ENCODE measurements around the gene SPEG. TPM values are rescaled to one million over a fixed set of nuclear protein-coding genes. Genes with fewer than 3 reads are reported as not detected.

Gene SPEG
- total RNA-seq, 1 donor from 2014 or later: 80.5 TPM

DNA sequence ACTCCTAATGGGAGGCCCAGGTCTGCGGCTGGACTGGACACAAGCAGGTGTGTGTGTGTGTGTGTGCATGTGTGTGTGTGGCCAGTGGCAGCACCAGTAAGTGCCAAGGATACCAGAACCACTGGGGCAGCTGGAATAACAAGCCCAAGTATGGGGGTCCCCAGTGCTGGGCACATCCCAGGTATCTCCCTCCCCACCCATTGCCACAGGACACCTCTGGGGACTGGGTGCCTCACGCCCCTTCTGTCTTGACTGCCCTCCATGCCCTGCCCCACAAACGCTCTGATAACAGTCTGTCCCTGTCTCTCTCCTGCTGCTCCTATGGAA is 9.0 kb downstream of the SPEG start:
- no peak for DNase-seq (ENCODE audit: low spot score)

DNA sequence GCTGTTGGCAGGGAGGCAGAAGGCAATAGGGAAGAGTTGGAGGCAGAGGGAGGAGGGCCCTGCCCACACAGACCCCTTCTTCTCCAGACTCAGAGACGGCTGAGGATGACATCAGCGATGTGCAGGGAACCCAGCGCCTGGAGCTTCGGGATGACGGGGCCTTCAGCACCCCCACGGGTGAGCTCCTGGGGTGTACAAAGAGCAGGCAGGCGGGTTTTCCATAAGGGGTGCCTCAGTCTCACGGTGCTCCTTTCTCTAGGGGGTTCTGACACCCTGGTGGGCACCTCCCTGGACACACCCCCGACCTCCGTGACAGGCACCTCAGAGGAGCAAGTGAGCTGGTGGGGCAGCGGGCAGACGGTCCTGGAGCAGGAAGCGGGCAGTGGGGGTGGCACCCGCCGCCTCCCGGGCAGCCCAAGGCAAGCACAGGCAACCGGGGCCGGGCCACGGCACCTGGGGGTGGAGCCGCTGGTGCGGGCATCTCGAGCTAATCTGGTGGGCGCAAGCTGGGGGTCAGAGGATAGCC is 10.0 kb downstream of the SPEG start:
- DNase-seq (ENCODE audit: low spot score): no peak

DNA sequence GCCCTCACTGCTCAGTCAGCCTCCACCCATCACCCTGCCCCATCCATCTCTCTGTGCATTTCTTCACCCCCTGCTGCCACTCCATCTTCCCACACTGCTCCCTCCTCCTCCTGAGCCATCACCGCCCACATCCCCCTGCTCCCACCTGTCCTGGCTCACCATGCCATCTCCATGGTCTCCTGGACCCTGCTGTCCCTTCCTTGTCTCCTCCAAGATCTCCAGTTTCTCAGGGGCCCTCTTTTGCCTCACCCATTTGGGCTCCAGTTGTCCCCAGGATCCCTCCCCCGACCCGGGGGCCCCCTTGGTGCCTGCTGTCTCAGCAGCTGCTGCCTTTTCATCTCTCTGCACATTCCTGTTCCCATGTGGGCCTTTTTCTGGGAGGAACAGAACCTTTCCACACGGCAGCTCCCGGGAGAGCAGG is 10.6 kb downstream of the SPEG start:
- no peak for DNase-seq (ENCODE audit: low spot score)

DNA sequence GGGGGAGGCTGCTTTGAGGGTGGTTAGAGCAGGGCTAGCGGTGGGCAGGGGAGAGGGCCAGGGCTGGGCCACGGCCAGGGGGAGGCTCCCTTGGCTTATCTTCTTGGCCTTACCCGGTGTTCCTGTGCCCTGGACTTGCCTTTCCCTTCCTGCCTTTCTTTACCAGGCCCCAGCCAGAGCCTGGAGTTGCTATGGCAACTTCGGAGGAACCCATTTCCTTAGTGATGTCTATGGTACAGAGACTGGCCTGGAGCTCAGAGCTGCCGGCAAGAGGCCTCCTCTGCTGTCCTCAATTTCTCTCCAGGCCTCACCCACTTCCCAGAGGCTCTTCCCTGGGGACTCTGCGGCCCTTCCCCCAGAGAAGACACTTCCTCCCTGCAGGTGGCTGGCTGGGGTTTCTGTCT is 11.5 kb downstream of the SPEG start:
- DNase-seq (ENCODE audit: low spot score): no peak

DNA sequence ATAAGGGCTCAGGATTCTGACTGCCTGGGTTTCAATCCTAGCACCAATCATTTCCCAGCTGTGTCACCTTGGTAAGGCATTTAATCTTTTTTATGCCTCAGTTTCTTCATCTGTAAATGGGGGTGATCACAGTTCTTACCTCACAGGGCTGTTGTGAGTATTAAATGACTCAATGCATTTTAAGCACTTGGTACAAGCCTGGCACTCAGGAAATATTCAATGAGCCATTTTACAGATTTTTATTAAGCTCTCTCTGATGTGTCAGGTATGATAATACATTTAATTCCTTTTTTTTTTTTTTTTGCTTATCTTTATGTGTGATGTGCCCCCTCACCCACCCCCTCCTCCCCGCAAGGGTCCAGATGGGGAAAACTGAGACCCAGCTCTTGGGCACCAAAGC is 12.0 kb downstream of the SPEG start:
- no peak for DNase-seq (ENCODE audit: low spot score)

DNA sequence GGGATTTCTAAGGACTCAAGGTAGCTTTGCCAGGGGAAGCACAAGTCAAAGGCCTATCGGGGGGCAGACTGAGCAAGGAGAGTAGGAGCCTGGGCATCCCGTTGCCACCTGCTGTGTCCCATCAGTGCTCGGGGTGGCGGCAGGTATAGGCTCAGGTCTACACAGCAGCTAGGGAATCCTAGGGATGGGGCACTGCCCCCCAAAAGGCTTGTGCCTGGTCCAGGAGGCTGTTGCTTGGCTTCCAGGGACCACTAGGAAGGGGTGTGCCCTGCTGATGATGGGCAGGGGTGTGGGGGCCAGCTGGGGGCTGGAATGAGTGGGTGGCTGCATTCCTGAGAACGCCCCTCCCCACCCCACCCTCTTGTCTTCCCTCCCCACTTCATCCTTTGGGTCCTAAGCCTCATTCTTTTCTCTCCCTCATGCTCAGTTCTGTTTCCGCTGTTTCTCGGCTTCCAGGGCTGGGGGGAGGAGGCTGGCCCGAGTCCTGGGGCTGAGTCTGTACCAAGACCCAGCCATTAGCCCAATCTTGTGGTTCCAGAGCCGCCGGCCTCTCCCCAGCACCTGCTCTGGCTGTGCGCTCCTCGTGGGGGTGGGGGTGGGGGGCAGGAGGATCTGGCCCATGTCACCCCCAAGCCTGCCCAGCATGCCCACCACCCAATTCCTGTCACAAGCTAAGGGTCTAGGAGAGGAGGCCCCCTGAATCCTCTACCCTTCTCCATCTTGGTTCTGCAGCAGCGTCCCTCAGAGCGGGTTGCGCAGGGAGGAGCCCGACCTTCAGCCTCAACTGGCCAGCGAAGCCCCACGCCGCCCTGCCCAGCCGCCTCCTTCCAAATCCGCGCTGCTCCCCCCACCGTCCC is 12.8 kb downstream of the SPEG start:
- no peak for DNase-seq (ENCODE audit: low spot score)

DNA sequence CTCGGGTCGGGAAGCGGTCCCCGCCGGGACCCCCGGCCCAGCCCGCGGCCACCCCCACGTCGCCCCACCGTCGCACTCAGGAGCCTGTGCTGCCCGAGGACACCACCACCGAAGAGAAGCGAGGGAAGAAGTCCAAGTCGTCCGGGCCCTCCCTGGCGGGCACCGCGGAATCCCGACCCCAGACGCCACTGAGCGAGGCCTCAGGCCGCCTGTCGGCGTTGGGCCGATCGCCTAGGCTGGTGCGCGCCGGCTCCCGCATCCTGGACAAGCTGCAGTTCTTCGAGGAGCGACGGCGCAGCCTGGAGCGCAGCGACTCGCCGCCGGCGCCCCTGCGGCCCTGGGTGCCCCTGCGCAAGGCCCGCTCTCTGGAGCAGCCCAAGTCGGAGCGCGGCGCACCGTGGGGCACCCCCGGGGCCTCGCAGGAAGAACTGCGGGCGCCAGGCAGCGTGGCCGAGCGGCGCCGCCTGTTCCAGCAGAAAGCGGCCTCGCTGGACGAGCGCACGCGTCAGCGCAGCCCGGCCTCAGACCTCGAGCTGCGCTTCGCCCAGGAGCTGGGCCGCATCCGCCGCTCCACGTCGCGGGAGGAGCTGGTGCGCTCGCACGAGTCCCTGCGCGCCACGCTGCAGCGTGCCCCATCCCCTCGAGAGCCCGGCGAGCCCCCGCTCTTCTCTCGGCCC is 13.6 kb downstream of the SPEG start:
- DNase-seq (ENCODE audit: low spot score): no peak

DNA sequence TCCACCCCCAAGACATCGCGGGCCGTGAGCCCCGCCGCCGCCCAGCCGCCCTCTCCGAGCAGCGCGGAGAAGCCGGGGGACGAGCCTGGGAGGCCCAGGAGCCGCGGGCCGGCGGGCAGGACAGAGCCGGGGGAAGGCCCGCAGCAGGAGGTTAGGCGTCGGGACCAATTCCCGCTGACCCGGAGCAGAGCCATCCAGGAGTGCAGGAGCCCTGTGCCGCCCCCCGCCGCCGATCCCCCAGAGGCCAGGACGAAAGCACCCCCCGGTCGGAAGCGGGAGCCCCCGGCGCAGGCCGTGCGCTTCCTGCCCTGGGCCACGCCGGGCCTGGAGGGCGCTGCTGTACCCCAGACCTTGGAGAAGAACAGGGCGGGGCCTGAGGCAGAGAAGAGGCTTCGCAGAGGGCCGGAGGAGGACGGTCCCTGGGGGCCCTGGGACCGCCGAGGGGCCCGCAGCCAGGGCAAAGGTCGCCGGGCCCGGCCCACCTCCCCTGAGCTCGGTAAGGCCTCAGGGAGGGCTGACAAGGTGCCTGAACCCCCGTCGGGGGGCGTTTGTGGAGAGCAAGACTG is 14.2 kb downstream of the SPEG start:
- no peak for DNase-seq (ENCODE audit: low spot score)

DNA sequence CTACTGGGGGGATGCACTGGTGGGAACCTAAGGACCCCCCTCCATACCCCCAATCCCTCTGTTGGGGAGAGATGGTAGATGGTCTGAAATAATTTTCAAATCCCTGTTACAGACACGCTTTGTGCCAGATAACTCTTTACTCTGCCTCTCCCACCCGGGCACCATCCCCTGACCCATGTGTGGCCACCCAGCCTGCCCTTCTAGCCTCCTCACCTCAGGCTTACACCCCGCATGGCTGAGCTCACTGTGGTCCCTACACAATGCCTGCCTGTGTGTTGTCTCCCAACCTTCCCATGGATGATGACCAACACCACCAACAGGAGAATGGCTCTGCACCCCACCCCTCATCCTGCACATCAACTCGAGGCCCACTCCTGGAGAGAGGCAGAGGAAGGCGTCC is 15.0 kb downstream of the SPEG start:
- DNase-seq (ENCODE audit: low spot score): no peak

DNA sequence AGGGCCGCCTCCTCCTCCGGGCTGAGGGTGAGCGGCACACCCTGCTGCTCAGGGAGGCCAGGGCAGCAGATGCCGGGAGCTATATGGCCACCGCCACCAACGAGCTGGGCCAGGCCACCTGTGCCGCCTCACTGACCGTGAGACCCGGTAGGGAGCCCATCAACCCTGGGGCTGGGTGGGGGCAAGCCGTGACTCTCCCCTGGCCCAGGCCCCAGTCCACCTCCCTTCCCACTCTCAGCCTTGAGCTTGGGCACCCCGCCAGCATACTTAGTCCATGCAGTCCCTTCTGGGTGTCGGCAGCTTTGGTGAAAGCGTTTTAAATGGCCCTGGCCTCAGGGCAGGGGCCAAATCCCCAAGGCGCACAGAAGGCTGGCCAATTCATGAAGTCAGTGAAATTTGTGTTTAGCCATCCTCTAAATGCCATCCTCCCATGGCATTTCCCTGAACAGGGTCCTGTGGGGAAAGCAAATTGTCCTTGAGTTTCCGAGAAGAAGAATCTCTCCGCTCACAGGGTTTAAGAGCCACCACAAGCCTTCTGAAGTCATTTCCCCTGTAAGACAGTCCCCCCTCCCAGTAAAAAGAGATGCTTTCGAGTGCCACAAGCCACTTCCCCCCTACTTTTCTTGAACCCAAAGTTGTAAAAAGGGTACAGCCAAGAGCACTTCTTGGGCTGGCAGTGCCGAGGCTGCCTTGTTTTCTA is 17.2 kb downstream of the SPEG start:
- no peak for DNase-seq (ENCODE audit: low spot score)

DNA sequence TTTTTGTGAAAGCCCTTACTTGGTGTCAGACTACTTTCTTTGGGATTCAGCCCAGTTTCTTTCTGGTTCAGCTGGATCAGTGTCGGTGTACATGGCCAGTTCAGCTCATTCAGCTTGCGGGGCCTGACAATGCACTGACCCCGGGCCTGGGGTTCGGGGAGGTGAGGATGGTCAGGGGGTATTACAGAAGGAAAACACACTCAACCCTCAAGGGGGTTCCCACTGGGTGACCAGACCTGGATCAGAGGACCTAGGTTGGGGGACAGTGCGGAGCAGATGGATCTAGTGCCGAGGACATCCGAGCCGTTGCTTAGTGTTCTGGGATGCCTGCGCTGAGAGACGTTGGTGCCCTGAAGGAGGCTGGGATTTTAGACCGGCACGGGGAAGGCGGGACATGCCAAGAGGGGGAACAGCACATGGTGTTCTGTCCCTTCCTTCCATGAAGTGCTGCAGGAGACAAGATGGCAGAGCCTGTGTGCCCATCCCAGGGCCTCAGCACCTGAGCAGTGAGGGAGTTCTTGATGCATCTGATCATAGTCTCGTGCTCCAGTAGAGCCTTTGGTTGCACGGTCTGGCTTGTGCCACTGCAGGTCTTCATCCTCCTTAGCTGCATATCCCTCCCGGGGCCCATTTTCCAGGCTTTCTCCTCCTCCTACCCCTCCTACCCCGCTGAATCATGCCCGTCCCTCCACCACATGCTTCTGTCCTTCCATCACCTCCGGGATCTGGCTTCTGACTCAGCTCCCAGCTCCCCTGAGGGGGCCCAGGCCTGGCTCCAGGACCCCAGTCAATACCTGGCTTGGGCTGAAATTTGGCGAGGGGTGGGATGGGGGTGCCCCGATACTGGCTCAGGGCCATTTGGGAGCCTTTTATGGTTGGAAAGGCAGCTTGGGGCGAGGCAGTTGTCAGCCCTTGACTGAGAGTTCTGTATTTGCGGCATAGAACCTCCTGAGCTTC is 18.0 kb downstream of the SPEG start:
- DNase-seq (ENCODE audit: low spot score): no peak

DNA sequence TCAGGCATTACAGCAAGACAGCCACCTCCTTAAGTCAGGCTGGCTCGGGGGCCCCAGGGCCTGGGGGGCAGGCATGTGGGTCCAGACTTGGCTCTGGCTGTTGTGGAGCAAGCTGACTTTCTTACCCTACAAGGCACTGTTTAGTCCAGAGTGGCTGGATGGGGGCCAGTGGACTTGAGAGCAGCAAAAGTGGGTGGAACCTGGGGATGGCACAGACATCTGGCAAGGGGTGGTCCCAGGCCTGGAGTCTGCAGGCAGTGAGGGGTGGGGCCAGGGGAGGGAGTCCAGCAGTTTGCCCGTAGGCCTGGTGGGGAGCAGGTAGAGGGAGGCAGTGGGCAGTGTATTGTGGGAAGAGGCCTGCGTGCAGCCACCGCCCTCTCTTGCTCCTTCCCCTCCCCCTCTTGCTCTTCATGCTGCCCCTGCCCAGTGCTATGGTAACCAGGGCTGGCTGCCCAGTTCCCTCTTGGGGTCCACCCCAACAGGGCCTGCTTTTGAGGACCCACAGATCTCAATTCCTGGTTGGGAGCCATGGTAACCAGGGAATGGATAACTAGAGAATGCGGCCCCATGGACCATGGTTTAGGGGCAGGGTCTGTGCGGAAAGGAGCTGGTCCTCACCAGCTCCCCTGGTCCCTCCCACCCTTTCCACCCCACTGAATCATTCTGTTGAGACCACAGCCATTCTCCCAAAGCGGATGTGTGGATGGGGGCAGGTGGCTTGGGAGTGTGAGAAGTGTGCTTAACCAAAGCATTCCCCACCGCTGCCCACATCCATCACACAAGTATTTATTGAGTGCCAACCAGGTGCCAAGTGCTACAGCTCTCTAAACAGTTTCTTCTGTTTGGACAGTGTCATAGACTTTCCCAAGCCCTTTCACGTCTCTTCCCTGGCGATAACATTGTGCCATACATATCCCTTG is 19.3 kb downstream of the SPEG start:
- peak; percentile 81 for DNase-seq (ENCODE audit: low spot score)

DNA sequence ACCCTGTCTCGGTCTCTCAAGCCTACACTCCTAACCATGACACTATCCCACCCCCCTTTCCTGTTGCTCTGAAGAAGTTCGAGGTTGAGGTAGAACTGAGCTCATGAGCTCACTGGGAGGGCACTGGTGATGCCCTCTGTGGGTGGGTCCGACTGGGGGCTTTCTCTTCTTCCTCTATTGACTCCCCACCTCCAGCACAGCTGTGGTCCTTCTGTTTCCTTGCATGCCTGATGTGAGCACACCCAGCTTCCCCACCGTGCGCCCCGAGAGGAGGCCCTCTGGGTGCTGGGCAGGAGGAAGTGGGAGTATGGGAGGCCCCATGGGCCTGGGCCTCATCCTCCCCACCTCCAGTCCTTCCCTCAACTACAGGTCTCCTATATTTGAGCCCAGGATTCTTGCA is 20.9 kb downstream of the SPEG start:
- no peak for DNase-seq (ENCODE audit: low spot score)

DNA sequence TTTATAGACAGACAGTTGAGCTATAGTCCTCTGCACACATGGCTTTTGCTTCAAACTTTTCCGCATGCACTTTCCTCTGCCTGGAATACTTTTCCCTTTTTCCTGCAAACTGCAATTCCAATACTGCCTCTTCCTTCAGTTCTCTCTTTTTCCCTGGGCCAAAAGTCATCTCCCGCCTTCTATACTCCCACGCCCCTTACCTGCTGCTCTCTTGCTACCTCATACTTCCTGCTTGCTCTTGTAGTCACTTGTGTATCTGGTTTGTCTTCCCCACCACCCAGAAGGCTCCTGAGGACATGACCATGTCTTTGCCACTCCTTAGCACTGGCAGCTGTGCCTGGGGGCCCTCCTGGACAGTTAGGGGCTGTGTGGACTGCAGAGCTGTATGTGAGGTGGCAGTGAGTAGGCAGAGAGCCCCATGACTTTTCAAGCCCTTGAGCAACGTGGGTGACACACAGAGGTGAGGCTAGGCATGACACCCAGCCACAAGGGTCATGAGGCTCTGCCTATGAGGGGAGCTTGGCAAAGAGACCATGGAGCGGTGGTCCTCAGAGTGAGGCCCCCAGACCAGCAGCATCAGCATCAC is 23.2 kb downstream of the SPEG start:
- DNase-seq (ENCODE audit: low spot score): no peak

DNA sequence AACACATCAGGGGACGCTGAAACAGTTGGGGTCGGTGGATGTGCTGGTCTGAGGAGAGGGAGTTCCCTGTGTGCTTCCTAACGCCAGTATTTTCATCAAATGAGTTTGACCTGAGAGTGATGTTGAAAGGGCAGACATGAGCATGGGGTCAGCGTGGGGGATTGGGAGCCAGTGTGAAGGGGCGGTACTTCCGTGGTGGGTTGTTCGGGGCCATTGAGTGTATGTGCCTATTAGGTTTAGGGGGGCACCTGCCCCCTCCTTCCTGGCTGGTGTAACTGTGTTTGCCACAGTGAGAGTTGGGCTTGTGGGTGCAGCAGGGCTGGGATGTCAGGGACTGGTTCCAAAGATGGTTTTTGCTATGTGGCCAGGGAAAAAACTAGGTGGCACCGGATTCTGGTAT is 24.4 kb downstream of the SPEG start:
- DNase-seq (ENCODE audit: low spot score): no peak

DNA sequence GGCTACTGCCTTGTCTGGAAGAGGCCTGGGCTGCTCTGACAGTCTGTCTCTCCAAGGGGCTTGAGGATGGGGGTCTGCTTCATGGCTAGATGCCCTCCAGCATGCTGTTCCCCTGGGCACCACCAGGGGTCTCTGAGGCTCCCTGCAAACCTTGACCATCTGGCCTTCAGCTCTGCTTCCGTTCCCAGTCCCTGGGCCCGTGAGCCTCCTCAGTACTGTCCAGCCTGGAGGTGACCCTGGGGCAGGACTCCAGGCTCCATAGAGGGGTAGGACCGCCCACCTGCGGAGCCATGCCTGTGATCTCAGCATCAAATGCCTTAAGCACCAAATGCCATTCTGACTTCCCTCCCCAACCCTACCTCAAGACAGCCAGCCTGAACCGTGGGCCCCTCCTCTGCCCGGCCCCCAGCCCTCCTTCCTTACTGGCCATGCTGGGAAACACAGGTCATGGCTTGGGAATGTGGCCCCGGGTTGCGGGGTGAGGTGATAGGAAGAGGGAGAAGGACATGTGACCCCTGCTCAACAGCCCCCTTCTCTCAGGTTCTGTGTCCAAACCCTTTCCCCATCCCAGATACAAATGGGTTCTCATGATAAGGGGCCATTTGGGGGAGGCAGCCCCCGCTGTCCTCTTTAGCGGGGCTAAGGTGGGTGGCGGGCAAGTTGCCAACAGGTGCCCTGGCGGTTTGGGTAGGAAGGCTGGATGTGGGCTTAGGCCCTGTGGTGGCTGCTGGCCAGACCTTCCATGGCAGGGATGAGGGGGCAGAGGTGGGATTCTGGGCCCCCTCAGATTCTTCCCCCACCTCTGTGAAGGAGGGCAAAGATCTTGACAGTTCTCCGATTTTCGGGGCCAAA is 25.0 kb downstream of the SPEG start:
- peak; percentile 43 for DNase-seq (ENCODE audit: low spot score)

DNA sequence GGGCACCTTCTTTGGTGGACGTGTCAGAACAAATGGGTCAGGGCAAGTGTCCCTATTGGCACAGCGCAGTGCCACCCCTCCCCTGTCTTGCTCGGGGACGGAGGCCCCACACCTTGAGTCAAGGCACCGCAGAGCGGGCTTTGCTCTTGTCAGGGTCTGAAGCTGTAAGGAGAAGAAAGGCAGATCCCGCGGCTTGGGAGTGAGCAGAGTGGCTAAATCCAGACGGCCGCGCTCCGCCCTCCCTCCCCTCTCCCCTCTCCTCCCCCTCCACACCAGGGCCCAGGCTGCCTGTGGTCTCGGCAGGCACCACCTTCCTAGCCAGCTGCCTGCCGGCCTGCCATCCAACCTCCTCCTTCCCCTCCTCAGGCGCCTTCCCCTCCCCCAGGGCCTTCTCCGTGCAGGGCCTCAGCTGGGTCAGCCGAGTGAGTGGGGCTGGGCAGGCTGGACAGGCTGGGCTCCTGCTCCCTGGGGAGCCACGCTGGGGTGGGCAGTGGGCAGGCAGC is 25.8 kb downstream of the SPEG start:
- DNase-seq (ENCODE audit: low spot score): peak; percentile 59

DNA sequence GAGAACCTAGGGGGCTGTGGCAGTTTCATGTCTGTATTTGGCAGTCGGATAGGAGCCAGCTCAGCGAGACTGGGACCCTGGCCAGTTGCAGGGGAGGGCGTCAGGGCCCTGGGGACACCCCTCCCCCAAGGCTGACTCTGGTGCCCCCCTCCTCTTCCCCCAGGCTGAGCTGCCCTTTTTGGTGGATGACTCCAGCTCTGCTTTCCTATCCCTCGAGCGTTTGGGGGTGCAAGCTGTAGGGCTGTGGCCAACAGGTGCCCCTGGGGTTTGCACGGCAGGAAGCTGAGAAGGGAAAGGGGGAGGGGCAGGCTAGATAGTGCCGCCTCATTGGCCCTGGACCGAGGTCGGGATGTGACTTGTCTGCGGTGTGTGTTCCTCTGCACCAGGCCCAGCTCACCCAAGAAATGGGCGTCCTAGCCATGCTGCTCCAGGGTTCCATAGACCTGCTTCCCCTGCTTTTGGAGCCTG is 26.4 kb downstream of the SPEG start:
- no peak for DNase-seq (ENCODE audit: low spot score)

Measured in mucosa of gallbladder (tissue), 1 donor.